ENCODE results near the gene ADK. TPM values are rescaled to one million over a fixed set of nuclear protein-coding genes. Genes with fewer than 3 reads are reported as not detected.

The ADK gene
- total RNA-seq, 2 experiments from 2014 or later, result 26.4 to 31.1 TPM

DNA sequence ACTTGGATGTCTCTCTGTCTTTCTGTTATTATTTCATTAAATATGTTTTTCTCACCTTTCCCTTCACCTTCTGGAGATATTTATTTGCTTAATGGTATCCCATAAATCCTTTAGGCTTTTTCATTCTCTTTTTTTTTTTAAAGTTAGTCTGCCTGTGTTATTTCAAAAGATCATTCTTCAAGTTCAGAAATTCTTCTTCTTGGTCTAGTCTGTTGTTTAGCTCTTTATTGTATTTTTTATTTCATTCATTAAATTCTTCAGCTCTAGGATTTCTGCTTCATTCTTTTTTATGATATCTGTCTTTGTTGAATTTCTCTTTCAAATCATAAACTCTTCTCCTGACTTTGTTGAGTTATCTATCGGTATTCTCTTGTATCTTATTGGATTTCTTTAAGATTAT lies 363.3 kb downstream of the ADK start:
- no TSS peak for BruUV-seq (replicated peaks)
- CTCF ChIA-PET (ENCODE audit: unreplicated experiment), result no interaction called here
- intact Hi-C loops (cut with micrococcal nuclease; ENCODE audit: unreplicated experiment), result no loop called here
- H3K9me2 ChIP-seq (ENCODE audit: insufficient read depth, low read length), result no peaks in the 10 kb centered on the region
- TF ChIP-seq, protein P1, sequence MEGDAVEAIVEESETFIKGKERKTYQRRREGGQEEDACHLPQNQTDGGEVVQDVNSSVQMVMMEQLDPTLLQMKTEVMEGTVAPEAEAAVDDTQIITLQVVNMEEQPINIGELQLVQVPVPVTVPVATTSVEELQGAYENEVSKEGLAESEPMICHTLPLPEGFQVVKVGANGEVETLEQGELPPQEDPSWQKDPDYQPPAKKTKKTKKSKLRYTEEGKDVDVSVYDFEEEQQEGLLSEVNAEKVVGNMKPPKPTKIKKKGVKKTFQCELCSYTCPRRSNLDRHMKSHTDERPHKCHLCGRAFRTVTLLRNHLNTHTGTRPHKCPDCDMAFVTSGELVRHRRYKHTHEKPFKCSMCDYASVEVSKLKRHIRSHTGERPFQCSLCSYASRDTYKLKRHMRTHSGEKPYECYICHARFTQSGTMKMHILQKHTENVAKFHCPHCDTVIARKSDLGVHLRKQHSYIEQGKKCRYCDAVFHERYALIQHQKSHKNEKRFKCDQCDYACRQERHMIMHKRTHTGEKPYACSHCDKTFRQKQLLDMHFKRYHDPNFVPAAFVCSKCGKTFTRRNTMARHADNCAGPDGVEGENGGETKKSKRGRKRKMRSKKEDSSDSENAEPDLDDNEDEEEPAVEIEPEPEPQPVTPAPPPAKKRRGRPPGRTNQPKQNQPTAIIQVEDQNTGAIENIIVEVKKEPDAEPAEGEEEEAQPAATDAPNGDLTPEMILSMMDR (conservative IDR thresholded peaks at IDR 0.05; ENCODE audit: low read length), result no peak
- no peak for TF ChIP-seq EZH2phosphoT487 (IDR thresholded peaks at IDR 0.05; ENCODE audit: borderline replicate concordance, low read depth, low read length)
- no peaks in the 10 kb centered on the region for H4K20me1 ChIP-seq (ENCODE audit: insufficient read depth, low read length)
- no peak overlapping the region for H3K27ac ChIP-seq (ENCODE audit: low read depth, low read length, poor library complexity, severe bottlenecking)
- no peak overlapping the region for H2AFZ ChIP-seq (ENCODE audit: low read length)
- H3K36me3 ChIP-seq (ENCODE audit: insufficient read depth, low read length), result no peaks in the 10 kb centered on the region
- peaks cover 43% of the 10 kb centered on the region; the same call in 1 of the 2 replicates for H3K9me3 ChIP-seq (ENCODE audit: low read length)
- H3K4me1 ChIP-seq (ENCODE audit: insufficient read depth, low read length, poor library complexity, severe bottlenecking), result no peaks in the 10 kb centered on the region
- no peak for DNase-seq (ENCODE audit: low spot score)
- no peak overlapping the region for H3K4me2 ChIP-seq (ENCODE audit: low read length)
- H3K79me2 ChIP-seq (ENCODE audit: insufficient read depth, low read depth, low read length), result no peaks in the 10 kb centered on the region
- H3K4me3 ChIP-seq (ENCODE audit: low read depth, low read length, poor library complexity, severe bottlenecking), result no peak overlapping the region
- POLR2A ChIA-PET, result no interaction called here

DNA sequence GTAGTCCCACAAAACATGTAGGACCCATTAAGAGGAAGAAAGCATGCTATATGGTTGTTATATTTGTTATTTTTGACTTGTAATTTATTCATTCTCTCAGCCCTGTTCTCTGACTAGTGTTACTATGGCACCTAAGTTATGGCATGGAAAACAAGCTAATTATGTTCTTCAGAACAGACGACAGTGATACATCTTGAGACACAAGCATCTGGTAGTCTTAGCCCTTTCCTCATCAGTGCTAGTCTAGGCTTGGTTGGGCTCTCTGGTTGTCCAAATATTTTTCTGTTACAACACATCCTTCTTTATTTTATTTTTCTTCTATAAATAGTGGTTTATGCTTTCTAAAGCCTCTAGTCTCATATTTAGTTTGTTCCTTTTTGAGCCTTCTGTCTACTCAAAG lies 367.0 kb downstream of the ADK start:
- ChIA-PET POLR2A (interaction anchor here (0.6 kb wide), 2 partner anchors 9 to 67 kb away, joined by 3 read pairs; no protein-coding TSS in a partner anchor), CTCF (ENCODE audit: unreplicated experiment) (no interaction called here)
- no peaks in the 10 kb centered on the region for H4K20me1 ChIP-seq (ENCODE audit: insufficient read depth, low read length)
- H2AFZ ChIP-seq (ENCODE audit: low read length), result no peak overlapping the region
- peaks cover 22% of the 10 kb centered on the region; the same call in 1 of the 2 replicates for H3K9me3 ChIP-seq (ENCODE audit: low read length)
- H3K36me3 ChIP-seq (ENCODE audit: insufficient read depth, low read length), result no peaks in the 10 kb centered on the region
- DNase-seq (ENCODE audit: low spot score), result no peak
- intact Hi-C loops (cut with micrococcal nuclease; ENCODE audit: unreplicated experiment), result no loop called here
- no peak overlapping the region for H3K4me2 ChIP-seq (ENCODE audit: low read length)
- no TSS peak for BruUV-seq (replicated peaks)
- TF ChIP-seq EZH2phosphoT487 (IDR thresholded peaks at IDR 0.05; ENCODE audit: borderline replicate concordance, low read depth, low read length), result no peak
- TF ChIP-seq, protein P1 (conservative IDR thresholded peaks at IDR 0.05; ENCODE audit: low read length), result no peak
- no peaks in the 10 kb centered on the region for H3K4me1 ChIP-seq (ENCODE audit: insufficient read depth, low read length, poor library complexity, severe bottlenecking)
- no peaks in the 10 kb centered on the region for H3K79me2 ChIP-seq (ENCODE audit: insufficient read depth, low read depth, low read length)
- no peak overlapping the region for H3K27ac ChIP-seq (ENCODE audit: low read depth, low read length, poor library complexity, severe bottlenecking)
- no peak overlapping the region for H3K4me3 ChIP-seq (ENCODE audit: low read depth, low read length, poor library complexity, severe bottlenecking)
- H3K9me2 ChIP-seq (ENCODE audit: insufficient read depth, low read length), result no peaks in the 10 kb centered on the region

DNA sequence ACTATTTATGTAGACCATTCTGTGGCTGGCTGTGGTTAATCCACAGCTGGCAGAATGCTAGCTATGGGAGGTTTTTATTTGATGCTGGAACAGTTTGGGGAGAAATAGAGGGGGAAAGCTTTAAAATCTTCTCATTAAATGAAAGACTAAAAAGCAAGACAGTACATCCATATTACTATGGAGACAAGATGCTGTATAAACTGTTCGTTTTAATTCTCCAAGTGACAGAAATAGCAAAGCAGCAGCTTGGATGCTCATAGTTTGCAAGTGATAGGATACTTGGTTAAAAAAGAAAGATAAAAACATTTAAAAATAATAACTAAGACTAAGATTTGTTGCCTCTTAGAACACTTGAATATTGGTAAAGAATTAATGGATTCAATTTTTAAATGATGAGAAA lies 370.5 kb downstream of the ADK start:
- Histone ChIP-seq H3K27ac (ENCODE audit: low read depth, low read length, poor library complexity, severe bottlenecking) (no peak overlapping the region), H3K4me2 (ENCODE audit: low read length) (no peak overlapping the region), H3K36me3 (ENCODE audit: insufficient read depth, low read length) (no peaks in the 10 kb centered on the region), H3K9me2 (ENCODE audit: insufficient read depth, low read length) (no peaks in the 10 kb centered on the region), H4K20me1 (ENCODE audit: insufficient read depth, low read length) (no peaks in the 10 kb centered on the region), H3K4me3 (ENCODE audit: low read depth, low read length, poor library complexity, severe bottlenecking) (no peak overlapping the region), H3K9me3 (ENCODE audit: low read length) (no peaks in the 10 kb centered on the region), H2AFZ (ENCODE audit: low read length) (no peak overlapping the region), H3K79me2 (ENCODE audit: insufficient read depth, low read depth, low read length) (no peaks in the 10 kb centered on the region), H3K4me1 (ENCODE audit: insufficient read depth, low read length, poor library complexity, severe bottlenecking) (no peaks in the 10 kb centered on the region)
- no peak for DNase-seq (ENCODE audit: low spot score)
- no TSS peak for BruUV-seq (replicated peaks)
- POLR2A ChIA-PET, result interaction anchor here (0.7 kb wide), 1 partner anchor 125 kb away, joined by 3 read pairs; no protein-coding TSS in a partner anchor
- no peak for TF ChIP-seq EZH2phosphoT487 (IDR thresholded peaks at IDR 0.05; ENCODE audit: borderline replicate concordance, low read depth, low read length)
- TF ChIP-seq, protein P1 (conservative IDR thresholded peaks at IDR 0.05; ENCODE audit: low read length), result no peak
- CTCF ChIA-PET (ENCODE audit: unreplicated experiment), result no interaction called here
- intact Hi-C loops (cut with micrococcal nuclease; ENCODE audit: unreplicated experiment), result no loop called here

Data from OCI-LY7 (cell line).